Suprapubic skin (tissue), 4 donors: ENCODE results near the gene FAM193A.

Source experiments
- CTCF ChIP-seq, 2 donors: fragments of 200-600 bp in 1 of 2; fragments of 450-650 bp in 1 of 2; sonication (generic) in 1 of 2; IDR thresholded peaks; one replicate each; pipeline ENCODE4 v1.5.1; 2016 to 2019; ENCODE audit warnings: antibody characterized with exemption in 2 of 2, mild to moderate bottlenecking in 1 of 2, moderate library complexity in 1 of 2
- POLR2A ChIP-seq, 2 donors: fragments of 450-650 bp; IDR thresholded peaks; one replicate each; pipeline ENCODE4 v1.6.1; 2017; ENCODE audit warnings: antibody characterized with exemption in 2 of 2, mild to moderate bottlenecking in 2 of 2, moderate library complexity in 2 of 2
- POLR2AphosphoS5 ChIP-seq, 3 donors: sonication (generic); formaldehyde crosslinking; IDR thresholded peaks; one replicate each; pipeline ENCODE4 v1.6.1; 2017; ENCODE audit warnings: antibody characterized with exemption in 3 of 3

DNA sequence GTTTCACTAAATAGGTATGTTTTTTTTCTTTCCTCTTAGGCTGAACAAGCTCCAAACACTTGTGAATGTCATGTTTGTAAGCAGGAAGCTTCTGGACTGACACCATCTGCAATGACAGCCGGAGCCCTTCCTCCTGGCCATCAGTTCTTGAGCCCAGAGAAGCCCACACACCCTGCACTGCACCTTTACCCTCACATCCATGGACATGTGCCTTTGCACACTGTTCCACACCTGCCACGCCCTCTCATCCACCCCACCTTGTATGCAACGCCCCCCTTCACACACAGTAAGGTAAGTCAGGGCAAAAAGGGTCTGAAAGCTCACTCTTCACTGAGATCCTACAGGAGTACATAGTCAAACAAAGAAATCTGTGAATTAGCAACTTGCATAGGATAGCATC, 135.6 kb downstream of the FAM193A start:
- TF ChIP-seq CTCF (IDR thresholded peaks at IDR 0.05) (no peak), POLR2A (IDR thresholded peaks at IDR 0.05) (no peak), POLR2AphosphoS5 (IDR thresholded peaks at IDR 0.05) (no peak)
